ENCODE results near the gene CALML3.

The CALML3 gene

DNA sequence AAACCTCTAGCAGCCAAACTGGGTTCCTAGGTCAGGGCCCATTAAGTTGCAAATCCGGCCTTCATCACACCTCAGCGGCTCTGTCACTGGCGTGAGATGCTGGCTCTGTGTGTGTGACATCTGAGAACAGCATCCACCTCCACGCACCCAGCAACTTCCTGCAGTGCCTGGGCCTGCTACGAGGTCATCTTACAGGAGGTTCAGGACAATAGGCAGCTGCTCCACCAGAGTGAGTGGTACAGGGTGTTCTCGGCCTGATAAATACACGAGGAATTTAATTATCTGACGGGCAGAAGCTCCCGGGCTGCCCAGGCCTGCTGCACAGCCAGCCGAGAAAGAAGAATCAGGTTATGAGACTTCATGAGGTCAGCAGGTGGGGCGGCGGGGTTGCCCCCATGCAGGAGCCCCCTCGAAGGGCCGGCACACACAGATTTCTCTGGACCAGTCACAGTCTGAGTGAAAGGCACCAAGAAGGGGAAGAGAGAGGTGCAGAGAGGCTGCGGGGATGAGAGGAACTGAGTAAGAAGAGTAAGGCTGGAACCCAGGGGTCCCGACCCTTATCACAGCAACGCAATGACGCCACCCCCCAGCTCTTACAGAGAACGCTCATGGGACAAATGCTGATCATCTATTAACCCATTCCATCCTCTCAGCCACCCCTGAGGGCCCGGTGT, 49.3 kb downstream of the CALML3 start:
- DNase-seq: no peak

DNA sequence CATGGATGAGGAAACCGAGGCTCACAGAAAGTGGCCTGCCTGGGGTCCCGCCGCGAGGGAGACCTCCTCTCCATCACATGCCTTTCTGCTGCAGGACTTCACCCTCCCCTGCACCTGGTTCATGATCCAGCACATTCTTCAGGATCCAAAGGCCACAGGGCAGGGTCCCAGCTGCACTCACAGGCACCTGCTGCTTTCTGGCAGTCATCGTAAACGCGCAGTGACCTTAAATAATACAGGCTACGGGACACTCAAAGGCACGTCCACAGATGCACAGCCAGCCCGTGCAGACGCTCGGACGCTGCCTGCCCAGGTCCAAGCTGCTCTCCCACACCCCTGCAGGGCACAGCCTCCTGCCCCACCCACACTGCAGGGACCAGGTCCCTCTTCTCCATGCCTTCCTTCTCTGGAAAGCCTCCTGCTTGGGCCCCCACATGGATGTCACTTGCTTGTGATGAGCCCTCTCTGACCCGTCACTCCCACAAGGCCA, 49.9 kb downstream of the CALML3 start:
- DNase-seq: no peak

DNA sequence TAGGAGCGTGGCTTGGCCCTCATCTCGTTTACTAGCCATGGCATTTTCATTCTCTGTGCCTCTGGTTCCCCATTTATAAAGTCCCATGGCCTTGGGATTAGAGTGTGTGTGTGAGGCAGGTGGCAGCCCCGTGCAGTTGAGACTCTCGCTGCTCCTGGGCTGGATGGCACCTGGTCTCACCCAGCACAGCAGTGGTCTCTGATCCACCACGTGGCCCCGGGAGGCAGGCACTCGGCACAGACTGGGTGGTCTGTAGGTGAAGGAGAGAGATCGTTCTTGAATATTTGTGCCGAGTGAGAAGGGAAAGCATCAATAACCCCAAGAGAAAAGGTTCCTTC, 50.4 kb downstream of the CALML3 start:
- no peak for DNase-seq

DNA sequence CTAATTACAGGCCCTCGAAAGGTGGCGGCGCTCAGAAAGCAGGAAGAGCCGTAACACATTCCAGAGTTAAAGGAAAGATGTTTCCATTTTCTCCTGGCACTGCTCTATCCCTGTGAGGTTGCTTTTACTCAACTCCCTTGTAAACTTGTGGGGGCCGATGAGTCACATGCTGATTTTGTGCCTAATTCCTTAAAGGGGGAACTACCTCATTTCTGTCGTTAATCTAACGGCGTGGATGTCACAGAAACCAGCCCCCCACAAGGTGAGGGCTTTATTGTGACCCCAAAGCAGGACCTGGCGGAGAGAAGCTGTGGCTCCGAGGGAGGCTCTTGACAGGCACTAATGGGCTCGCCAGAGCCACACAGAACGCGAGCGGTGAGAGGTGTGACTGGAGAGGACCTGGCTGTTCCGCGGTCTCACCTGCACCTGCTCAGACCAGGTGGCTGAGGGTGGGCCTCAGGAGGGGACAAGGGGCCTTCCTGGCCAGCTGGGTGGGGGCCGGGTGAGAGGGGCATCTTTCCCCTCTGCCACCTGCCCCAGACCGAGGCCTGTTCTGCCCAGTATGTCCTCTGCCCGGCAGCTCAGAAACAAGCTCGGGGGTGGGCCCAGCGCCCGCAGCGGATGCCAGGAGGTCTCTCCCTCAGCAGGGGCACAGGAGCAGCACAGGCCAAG, 50.9 kb downstream of the CALML3 start:
- DNase-seq: no peak

DNA sequence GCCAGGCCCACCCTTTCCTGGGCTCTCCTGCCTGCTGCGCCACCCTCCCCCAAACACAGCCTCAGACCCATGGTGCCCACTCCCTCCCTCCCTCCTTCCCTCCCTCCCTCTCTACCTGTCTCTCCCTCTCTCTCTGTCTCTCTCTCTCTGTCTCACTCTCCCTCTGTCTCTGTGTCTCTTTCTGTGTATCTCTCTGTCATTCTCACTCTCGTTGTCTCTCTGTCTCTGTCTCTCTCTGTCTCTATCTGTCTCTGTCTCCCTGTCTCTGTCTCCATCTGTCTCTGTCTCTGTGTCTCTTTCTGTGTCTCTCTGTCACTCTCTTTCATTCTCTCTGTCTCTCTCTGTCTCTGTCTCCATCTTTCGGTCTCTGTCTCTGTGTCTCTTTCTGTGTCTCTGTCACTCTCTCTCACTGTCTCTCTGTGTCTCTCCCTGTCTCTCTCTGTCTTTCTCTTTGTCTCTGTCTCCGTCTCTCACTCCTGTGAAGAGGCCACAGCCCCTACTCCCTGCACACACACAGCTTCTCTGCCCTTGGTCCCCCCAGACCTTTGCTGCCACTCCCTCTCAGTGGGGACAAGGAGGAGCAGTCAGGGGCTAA, 51.5 kb downstream of the CALML3 start:
- no peak for DNase-seq

All from DMS 273 treated with DMSO at 0.1 percent for 48 hours (cell line).